RCC 7860 (cell line): ENCODE measurements around the gene ZBTB17.
"Not testable (repeated sequence)": the region's sequence is repeated elsewhere in the genome, so short reads cannot be mapped to it uniquely, and the experiment has no call there.

Experiments
- DNase-seq: peaks from one replicate; pipeline ENCODE4 v3.0.0-alpha.2; 2015; ENCODE audit warnings: low spot score
- FAIRE-seq: peaks from 2 replicates; lab custom pipeline; 2012; peaks lifted over from hg19 to GRCh38; lab: Jason Lieb, UNC

The ZBTB17 gene

GRCh38 chr1:16012590-16013219 is 36.8 kb upstream of the ZBTB17 start:
- FAIRE-seq (no peak), DNase-seq (peak; percentile 41)

DNA sequence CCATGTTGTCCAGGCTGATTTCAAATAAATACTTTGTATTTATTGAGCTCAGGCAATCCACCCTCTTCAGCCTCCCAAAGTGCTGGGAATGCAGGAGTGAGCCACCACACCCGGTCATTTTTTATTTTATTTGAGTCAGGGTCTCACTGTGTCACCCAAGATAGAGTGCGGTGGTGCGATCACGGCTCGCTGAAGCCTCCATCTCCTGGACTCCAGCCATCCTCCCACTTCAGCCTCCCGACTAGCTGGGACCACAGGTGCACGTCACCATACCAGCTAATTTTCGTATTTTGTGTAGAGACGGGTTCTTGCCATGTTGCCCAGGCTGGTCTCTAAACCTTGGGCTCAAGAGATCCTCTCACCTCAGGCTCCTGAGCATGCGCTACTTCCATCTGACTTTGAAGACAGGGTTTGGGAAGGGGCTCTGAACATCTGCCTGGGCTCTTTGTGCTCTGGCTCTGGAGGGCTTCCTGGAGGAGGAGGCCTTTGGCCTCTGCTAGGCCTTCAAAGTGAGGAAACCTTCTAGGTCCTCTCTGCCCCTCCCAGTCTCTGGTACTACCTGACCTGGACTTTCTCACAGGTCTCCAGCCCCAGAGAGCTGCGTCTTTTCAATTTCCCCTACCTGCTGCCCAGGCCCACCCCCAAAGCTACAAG is 36.2 kb upstream of the ZBTB17 start:
- DNase-seq (no peak), FAIRE-seq (no peak)

- FAIRE-seq (no peak), DNase-seq (no peak)
Measured at GRCh38 chr1:16010837-16011236, 34.9 kb upstream of the ZBTB17 start.

- no peak for FAIRE-seq
- DNase-seq = no peak
Measured at GRCh38 chr1:16009678-16010077, 33.8 kb upstream of the ZBTB17 start.

DNA sequence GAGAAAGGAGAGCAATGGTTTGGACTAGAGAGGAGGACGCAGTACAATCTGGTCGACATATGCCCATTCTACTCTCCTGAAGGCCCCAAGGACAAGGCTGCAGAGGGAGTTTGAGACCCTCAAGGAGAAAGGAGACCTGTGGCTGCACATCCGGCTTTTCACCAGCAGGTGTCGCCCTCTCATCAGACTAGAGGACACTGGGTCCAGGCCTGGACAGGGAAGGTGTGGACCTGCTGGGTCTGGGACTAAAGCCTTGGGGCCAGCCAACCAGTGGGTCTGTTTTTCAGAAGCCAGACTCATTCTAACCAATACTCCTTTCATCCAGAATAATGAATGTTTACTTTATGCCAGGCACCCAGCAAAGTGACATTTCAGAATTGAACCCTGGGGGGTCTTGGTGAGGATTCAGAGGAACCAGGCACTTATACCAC is 33.1 kb upstream of the ZBTB17 start:
- no peak for FAIRE-seq
- peak; percentile 46 for DNase-seq

GRCh38 chr1:16007671-16008341 is 31.9 kb upstream of the ZBTB17 start:
- FAIRE-seq (no peak), DNase-seq (no peak)

DNA sequence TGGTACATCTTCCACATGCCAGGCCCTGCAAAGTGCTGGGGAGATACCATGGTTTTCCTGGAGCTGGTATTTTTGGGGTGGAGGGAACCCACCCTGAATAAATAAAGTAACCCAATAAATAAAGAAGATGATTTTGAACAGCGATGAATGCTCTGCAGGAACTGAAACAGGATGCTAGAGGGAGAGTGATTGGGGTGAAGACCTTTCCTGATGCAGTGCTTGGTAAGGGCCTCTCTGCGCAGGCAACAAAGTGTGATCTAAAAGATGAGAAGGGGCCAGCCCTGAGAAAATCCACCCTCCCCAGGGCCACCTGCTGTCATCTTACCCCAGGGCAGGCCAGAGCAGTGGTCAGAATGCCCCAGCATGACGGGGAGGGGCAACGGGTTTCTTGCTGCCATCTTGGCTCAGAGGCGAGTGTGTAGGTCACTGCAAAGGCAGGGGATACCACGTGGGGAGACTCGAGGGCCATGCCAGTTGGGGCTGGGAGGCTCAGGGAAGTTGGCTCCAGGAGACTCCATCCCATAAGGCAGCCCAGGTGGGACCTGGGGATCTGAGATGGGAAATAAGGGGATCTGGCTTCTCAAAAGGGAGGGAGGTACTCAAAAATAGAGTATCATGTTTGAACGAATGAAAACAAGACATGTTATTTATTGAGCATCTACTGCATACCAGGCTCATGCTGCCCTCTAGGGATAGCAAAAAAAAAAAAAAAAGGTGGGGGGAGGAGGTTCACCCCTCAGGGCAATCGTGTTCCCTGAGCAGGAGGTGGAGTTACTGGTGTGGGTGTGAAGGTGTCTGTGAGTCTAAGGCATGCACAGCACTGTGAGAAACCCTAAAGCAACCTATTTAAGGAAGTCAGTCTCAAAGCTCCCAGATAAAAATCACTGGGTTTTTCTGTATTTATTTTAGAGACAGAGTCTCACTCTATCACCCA is 30.9 kb upstream of the ZBTB17 start:
- DNase-seq (peak; percentile 11), FAIRE-seq (no peak)

- no peak for FAIRE-seq
- DNase-seq = no peak
Measured at GRCh38 chr1:16006010-16006409, 30.1 kb upstream of the ZBTB17 start.

DNA sequence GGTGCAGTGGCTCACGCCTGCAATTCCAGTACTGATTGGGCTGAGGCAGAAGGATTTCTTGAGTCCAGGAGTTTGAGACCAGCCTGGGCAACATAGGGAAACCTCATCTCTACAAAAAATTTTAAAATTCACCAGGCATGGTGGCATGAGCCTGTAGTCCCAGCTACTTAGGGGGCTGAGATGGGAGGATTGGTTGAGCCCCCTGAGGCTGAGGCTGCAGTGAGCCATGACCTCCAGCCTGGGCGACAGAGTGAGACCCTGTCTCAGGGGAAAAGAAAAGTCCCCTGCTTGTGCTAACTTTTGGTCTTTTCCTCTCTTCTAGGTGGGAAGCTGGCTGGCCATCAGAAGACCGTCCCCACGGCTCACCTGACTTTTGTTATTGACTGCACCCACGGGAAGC is 29.7 kb upstream of the ZBTB17 start:
- FAIRE-seq = no peak
- DNase-seq = no peak

GRCh38 chr1:16001274-16001673 is 25.4 kb upstream of the ZBTB17 start:
- not testable (repeated sequence) for FAIRE-seq

GRCh38 chr1:15998929-15999328 is 23.0 kb upstream of the ZBTB17 start:
- FAIRE-seq (no peak), DNase-seq (no peak)

More at GRCh38 chr1:16001274-16001673, 25.4 kb upstream of the ZBTB17 start:
- not testable (repeated sequence) for DNase-seq

DNA sequence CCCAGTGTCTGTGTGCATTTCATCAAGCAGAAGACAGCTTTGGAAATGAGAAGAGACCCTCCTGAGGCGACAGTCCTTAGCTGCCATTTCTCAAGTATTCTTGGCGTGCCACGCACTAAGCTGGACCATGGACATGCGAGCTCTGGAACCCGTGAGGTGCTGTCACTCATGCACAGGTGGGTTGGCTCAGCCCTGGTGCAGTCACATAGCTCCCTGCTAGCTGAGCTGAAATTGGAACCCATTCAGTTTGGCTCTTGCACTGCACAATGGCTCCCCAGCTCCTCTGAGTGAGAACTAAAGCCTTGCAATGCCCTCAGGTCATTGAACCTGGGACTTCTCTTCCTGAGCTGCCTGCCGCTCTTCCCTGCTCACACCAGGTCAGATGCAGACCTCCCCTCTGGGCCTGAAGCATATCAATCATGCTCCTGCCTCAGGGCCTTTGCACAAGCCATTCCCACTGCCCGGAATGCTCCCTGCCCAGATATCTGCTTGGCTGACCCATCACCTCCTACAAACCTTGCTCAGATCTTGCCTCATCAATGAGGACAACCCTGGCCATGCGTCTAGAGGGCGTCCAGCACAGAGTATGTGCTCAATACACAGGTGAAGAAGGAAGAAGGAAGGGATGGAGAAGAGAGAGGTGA is 21.9 kb upstream of the ZBTB17 start:
- DNase-seq (no peak), FAIRE-seq (no peak)

GRCh38 chr1:15997076-15997585 is 21.2 kb upstream of the ZBTB17 start:
- no peak for DNase-seq
- no peak for FAIRE-seq

- DNase-seq = peak; percentile 51
- no peak for FAIRE-seq
Measured at GRCh38 chr1:15994590-15995351, 18.9 kb upstream of the ZBTB17 start.

- FAIRE-seq = no peak
- DNase-seq = no peak
Measured at GRCh38 chr1:15994081-15994480, 18.2 kb upstream of the ZBTB17 start.

DNA sequence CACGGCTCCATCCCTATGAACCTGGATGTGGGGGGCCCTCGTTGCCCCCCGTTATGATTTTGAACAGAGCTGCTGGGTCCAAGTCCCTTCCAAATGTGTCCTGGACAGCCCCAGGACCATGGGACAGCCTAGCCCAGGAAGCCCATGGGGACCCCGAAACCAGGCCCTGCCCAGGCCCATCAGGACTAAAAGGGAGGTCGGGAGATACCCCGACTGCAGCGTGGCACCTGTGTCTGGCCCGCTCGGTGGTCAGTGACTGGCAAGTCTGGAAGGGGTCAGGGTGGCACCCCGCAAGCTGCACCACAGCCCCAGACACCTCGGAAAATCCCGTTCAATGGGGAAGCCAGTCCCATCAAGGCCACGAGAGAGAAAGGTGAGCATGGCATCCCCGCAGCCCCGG is 17.8 kb upstream of the ZBTB17 start:
- no peak for FAIRE-seq
- DNase-seq = no peak

DNA sequence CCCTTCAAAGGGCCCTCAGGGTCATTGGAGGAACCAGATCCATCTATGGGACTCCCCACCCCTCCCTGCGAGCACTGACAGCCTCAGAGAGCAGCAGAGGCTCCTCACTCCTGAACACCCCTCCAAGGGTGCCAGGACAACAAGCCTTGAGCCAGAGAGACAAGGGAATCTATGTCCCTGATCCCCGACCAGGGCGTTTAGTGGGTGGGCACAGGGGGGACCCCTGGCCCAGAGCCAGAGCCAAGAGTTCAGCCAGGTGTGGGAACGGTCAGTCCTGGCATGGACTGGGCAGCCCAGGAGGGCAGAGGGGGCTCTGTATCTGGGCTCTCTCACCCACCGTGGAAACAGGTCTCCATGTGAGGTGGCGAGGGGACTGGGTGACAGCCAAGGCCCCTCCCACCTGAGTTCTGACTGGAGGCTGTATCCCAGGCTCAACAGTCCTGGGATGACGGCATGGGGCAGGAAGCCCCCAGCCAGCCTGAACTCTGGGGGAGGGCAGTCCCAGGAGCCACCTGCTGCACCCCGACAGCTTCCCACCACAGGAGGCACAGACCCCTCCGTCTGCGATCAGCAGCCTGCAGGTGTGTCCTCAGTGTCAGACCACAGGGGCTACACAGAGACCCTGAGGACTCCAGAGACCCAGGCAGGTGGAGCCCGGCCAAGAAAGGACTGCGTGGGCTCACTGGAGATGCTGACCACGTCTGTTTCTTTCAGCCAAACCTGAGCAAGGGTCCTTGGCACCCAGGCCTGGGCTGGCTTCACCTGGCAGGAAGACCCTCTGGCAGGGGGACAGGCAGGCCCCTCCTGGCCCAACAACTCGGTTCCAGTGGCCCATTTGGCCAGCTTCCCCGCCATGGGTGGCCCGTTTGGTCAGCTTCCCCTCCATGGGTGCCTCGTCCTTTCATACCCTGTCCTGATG is 16.9 kb upstream of the ZBTB17 start:
- no peak for DNase-seq
- FAIRE-seq = no peak

DNA sequence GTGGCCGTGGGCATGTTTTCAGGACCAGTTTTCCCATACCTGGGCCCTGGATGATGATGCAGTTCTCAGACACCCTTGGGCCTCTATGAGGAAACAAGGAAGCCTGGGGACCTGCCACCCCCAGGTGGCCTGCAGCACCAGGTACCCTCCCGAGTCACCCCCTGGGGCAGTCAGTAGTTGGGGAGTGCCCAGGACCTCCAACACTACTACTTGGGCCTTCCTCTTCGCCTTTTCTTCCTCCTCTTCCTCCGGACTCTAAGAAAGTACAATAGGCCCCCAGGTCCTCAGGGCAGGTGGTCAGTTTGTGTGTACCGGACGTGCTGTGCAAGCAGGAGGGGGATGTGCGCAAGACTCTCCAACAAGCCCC is 16.3 kb upstream of the ZBTB17 start:
- DNase-seq (no peak), FAIRE-seq (no peak)
